GM19463 (cell line): Measurements from ENCODE around the gene GTF3C1.
A peak's percentile ranks its signal among the peaks of the same experiment; 100 is the strongest.

Experiments used
- ATAC-seq: cut with Tn5 transposase; IDR thresholded peaks from one replicate; pipeline ENCODE4 v1.9.1; 2021; ENCODE audit warnings: mild to moderate bottlenecking, moderate library complexity; ENCODE audit not compliant: unreplicated experiment

Gene GTF3C1

DNA sequence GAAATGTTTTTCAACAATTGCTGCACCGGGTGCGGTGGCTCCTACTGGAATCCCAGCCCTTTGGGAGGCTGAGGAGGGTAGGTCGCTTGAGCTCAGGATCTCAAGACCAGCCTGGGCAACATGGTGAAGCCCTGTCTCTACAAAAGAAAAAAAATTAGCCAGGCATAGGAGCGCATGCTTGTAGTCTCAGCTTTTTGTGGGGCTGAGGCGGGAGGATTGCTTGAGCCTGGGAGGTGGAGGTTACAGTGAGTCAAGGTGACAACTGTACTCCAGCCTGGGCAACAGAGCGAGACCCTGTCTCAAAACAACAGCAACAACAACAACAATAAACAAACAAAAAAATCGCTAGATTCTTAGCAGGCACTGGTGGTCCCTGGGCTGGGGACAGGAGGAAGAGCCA is 119.2 kb downstream of the GTF3C1 start:
- ATAC-seq: no peak

DNA sequence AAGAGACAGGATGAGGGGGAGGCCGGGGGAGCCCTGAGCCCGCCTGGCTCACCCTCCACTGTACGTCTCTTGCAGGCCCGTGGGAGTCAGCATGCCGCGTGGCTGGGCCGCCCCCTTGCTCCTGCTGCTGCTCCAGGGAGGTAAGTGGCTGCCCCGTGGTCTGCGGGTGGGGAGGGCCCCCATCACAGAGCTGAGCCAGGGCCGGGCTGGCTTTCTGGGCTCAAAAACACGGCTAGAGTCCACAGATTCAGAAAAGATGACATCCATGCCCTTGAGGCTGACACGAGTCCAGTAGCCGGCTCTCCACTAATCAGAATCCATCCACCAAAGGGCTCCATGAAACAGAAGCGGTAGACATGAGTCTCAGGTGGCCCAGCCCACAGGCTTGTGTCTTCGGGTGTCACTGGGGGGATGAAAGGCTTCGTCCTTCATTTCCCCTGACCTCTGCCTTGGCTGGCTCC is 119.7 kb downstream of the GTF3C1 start:
- no peak for ATAC-seq

DNA sequence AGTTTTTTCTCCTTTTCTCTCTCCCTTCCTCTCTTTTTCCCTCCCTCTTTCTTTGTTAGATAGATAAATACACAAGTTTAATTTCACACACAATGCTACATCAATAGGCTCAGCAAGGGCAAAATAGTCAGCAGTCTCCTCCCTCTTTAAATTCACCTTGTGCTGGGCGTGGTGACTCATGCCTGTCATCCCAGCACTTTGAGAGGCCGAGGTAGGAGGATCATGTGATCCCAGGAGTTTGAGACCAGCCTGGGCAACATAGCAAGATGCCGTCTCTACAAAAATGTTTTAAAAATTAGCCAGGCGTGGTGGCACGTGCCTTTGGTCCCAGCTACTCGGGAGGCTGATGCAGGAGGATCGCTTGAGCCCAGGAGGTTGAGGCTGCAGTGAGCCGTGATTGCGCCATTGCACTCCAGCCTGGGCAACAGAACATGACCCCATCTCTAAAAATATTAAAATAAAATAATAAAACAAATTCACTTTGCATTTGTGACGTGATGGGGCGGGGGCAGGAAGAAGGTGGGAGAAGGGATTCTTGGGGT is 120.3 kb downstream of the GTF3C1 start:
- ATAC-seq: no peak

GRCh38 chr16:27428026-27428785 is 121.5 kb downstream of the GTF3C1 start:
- ATAC-seq: no peak

- no peak for ATAC-seq
Measured at GRCh38 chr16:27427538-27427937, 122.2 kb downstream of the GTF3C1 start.

DNA sequence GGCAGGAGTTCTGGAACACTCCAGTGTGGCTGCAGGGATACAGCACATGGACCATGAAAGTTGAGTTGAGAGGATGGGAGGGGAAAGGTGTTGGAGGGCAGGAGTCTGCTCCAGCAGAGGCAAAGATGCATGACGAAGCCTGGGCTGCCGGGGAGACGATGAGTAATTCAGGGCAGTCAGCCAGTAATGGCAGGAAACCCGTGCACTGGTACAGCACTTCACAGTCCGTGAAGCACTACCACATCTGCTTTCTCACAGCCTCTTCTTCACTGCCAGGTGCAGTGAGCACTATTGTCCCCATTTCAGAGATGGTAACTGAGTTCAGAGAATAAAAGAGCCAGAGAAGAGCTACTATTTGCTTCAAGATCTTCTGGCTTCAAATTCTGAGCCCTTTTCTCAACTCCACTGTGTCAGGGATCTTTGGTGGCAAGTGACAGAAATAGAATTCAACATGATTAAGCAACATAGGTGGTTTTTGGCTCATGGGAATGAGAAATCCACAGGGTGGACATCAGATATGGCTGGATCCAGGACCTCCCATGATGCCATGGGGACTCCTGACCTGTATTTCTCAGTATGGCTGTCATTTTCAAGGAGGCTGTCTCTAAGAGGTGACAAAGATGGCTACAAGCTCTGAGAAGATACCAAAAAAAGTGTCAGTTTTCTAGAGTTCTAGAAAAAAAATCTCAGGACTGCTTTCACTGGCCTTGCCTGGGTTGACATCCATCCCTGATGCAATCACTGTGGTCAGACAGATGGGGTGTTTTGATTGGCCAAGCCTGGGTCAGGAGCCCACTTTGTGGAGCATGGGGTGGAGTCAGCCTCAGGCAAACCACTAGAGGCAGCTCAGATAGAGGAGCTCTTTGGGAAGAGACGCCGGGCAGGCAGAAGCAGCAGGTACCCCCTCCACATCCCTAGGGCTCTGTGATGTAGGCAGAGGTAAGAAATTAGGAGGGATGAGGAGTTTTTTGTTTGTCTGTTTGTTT is 123.0 kb downstream of the GTF3C1 start:
- ATAC-seq: peak; percentile 75

GRCh38 chr16:27425961-27426360 is 123.8 kb downstream of the GTF3C1 start:
- ATAC-seq: no peak

- ATAC-seq: no peak
Measured at GRCh38 chr16:27424772-27425498, 124.8 kb downstream of the GTF3C1 start.

DNA sequence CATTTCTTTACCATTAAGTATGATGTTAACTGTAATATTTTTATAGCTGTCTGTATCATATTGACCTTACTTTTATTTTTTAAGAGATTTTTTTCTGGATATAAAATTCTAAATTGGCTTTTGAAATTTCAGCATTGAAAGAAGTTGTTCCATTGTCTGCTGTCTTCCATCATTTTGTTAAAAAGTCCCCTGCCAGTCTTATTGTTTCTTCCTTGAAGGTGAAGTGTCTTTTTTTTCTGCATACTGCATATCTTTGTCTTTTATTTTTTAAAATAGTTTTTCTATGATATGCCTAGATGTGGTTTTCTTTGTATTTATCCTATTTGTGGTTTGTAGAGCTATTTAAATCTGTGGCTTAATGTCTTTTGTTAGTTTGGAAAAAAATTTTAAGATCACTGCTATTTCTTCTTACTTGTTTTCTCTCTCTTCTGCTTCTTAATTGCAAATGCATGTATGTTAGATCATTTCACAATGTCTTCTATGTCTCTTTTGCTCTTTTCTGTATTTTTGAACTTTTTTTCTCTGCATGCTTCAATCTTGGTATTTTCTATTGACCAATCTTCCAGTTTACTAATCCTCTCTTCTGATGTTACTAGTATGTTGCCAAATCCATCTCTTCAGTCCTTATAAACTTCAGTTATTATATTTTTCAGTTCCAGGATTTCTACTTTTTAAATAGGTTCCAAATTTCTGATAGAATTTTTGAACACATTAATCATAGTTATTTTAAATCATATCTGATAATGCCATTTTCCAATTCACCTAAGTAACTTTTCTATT is 127.6 kb downstream of the GTF3C1 start:
- ATAC-seq: no peak

- ATAC-seq: no peak
Measured at GRCh38 chr16:27417047-27417671, 132.6 kb downstream of the GTF3C1 start.

DNA sequence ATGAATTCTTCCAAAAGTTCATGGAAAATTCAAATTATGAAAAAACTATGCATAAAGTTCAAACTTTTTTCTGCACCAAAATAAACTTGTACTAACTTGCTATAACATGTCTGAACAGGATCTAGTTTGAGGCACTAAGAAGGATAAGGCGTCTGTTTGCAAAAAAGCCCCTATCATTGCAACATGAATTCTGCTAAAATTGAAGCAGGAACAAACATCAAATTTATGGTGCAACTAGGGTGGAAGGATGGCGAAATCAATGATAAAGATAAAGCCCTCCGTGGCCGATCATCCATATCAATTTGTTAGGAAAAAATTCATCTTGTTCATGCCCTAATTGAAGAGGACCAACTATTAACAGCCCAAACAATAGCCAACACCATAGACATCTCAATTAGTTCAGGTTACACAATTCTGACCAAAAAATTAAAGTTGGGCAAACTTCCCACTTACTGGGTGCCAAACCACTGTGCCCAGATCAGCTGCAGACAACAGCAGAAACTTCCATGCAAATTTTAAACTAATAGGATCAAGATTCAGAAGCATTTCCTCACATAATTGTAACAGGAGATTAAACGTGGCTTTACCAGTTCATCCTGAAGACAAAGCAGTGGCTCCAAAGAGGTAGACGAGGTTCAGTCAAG is 134.8 kb downstream of the GTF3C1 start:
- ATAC-seq: no peak

DNA sequence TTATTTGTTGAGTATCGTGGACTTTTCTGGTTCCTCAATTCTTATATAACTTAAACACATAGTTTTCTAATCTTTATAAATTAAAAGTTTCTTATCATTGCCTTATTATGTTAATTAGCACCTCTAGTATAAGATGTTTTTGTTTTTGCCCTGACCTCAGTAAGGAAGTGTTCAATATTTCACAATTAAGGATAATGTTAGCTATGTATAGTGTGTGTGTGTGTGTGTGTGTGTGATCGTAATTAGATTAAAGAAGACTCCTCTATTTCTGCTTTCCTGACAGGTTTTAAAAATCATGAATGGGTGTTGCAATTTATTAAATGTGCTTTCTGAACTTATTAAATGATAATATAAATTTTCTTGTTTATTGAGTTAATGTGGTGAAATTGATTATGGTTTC is 135.8 kb downstream of the GTF3C1 start:
- no peak for ATAC-seq

DNA sequence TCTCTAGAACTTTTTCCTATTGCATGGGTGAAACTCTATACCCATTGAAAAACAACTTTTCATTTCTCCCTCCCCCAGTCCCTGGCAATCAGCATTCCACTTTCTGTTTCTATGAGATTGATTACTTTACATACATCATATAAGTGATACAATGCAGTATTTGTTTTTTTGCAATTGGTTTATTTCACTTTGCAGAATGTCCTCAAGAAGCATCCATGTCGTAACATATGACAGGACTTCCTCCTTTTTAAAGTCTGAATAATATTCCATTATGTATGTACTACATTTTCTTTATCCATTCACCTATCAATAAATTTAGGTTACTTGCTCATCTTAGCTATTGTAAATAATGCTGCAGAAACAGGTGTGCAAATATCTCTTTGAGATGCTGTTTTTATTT is 139.0 kb downstream of the GTF3C1 start:
- no peak for ATAC-seq
